Measurements from ENCODE around the gene ETV5.

DNA sequence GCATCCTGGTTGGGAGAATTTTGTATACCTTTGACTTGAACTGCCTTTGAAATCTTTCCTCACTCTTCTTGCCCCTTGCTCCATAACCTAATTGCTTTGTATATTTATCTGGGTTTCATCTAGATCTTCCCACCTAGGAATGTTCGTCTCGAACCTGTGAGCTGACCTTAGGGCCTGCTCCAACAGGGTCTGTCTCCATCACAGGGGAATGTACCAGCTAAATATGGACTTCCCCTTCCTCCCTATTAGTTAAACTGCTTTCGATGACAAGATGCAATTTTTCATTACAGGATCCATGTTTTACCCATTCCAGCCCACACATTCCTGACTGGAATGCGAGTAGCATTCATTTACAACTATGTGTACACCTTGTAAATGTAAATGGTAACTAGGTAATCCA lies 10.6 kb upstream of the ETV5 start:
- TF ChIP-seq, protein P1, sequence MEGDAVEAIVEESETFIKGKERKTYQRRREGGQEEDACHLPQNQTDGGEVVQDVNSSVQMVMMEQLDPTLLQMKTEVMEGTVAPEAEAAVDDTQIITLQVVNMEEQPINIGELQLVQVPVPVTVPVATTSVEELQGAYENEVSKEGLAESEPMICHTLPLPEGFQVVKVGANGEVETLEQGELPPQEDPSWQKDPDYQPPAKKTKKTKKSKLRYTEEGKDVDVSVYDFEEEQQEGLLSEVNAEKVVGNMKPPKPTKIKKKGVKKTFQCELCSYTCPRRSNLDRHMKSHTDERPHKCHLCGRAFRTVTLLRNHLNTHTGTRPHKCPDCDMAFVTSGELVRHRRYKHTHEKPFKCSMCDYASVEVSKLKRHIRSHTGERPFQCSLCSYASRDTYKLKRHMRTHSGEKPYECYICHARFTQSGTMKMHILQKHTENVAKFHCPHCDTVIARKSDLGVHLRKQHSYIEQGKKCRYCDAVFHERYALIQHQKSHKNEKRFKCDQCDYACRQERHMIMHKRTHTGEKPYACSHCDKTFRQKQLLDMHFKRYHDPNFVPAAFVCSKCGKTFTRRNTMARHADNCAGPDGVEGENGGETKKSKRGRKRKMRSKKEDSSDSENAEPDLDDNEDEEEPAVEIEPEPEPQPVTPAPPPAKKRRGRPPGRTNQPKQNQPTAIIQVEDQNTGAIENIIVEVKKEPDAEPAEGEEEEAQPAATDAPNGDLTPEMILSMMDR (IDR thresholded peaks at IDR 0.05): no peak
- no peak for TF ChIP-seq ZFX (IDR thresholded peaks at IDR 0.05; ENCODE audit: borderline replicate concordance)

All from 22Rv1 (cell line).